Measurements from ENCODE around the gene EZH1. TPM values are rescaled to one million over a fixed set of nuclear protein-coding genes. Genes with fewer than 3 reads are reported as not detected.

The EZH1 gene
- total and polyA plus RNA-seq, 10 of the 15 experiments (the other 5 are each of a cell fraction or from before 2014, with no cell fraction given), result 6.1 to 43.3 (median 16.8) TPM

GRCh38 chr17:42725143-42725542 lies 19.7 kb downstream of the EZH1 start:
- no TSS peak for BruUV-seq (replicated peaks)

GRCh38 chr17:42723636-42724035 lies 21.2 kb downstream of the EZH1 start:
- ATAC-seq (no peak), FAIRE-seq (no peak), DNase-seq (ENCODE audit: low read depth, low spot score) (no peak)
- CTCF ChIA-PET, result interaction anchor here (1.8 to 7.3 kb wide), 3 partner anchors 12 to 145 kb away, joined by 7 to 130 read pairs (median 11); partner anchors contain the start of genes PSMC3IP and RAMP2
- Histone ChIP-seq H3K36me3 (ENCODE audit: control insufficient read depth in 2 of 2, insufficient read depth in 2 of 2, low read length in 1 of 2) (peaks cover 3 to 11% of the 10 kb centered on the region in 2 experiments), H2AFZ (ENCODE audit: control insufficient read depth, low read depth, low read length) (no peak overlapping the region), H3K4me3 (no peak overlapping the region), H3K27me3 (replicated peaks in 1 of 2; ENCODE audit: control insufficient read depth in 2 of 2, insufficient read depth in 2 of 2, low read length in 1 of 2) (no peaks in the 10 kb centered on the region), H3K4me1 (ENCODE audit: control insufficient read depth, insufficient read depth, low read length) (no peaks in the 10 kb centered on the region), H3K27ac (ENCODE audit: control insufficient read depth, insufficient read depth) (no peak overlapping the region), H3K4me2 (ENCODE audit: control insufficient read depth, insufficient read depth) (no peak overlapping the region), H4K20me1 (ENCODE audit: control insufficient read depth, insufficient read depth) (no peaks in the 10 kb centered on the region), H3K9ac (ENCODE audit: control insufficient read depth, insufficient read depth, low read length) (no peak overlapping the region), H3K79me2 (ENCODE audit: control insufficient read depth, insufficient read depth, low read length) (no peaks in the 10 kb centered on the region), H3K9me3 (replicated peaks; ENCODE audit: control insufficient read depth, insufficient read depth, low read length) (no peaks in the 10 kb centered on the region)
- SMC1A ChIA-PET (ENCODE audit: uncharacterized antibody, unreplicated experiment), result interaction anchor here (1.4 to 2.4 kb wide), 2 partner anchors 40 to 101 kb away, joined by 3 to 10 read pairs; partner anchors contain the start of gene BECN1
- RAD21 ChIA-PET (ENCODE audit: unreplicated experiment), result interaction anchor here (1.6 kb wide), 1 partner anchor 40 kb away, joined by 7 read pairs; no protein-coding TSS in a partner anchor
- BruUV-seq (replicated peaks), result TSS peak; percentile 42
- intact Hi-C loops (cut with micrococcal nuclease; ENCODE audit: unreplicated experiment), result no loop called here
- POLR2A ChIA-PET, result no interaction called here
- 96% methylated on average over 3 of the region's 3 CpGs for WGBS (ENCODE audit: insufficient coverage, insufficient replicate concordance, low lambda C conversion rate, missing lambda C conversion rate)
- in situ Hi-C loops (cut with MboI), result loop anchor here (10.0 kb wide), 1 partner anchor 211 kb away; no protein-coding TSS in a partner anchor
- TF ChIP-seq ZZZ3 (IDR thresholded peaks at IDR 0.05; ENCODE audit: control insufficient read depth, insufficient read length, low read depth), result no peak
- no peak for TF ChIP-seq CBFB (IDR thresholded peaks at IDR 0.05; ENCODE audit: low read depth)
- no peak for TF ChIP-seq RBBP5 (conservative IDR thresholded peaks at IDR 0.05)
- no peak for TF ChIP-seq CEBPZ (IDR thresholded peaks at IDR 0.05; ENCODE audit: low read depth, low read length)
- TF ChIP-seq ZSCAN29 (IDR thresholded peaks at IDR 0.05), result no peak
- no peak for TF ChIP-seq RFX5 (IDR thresholded peaks at IDR 0.05; ENCODE audit: low read depth, low read length)
- TF ChIP-seq STAT3 (IDR thresholded peaks at IDR 0.05; ENCODE audit: low read depth, low read length), result no peak
- TF ChIP-seq CHD1 (IDR thresholded peaks at IDR 0.05; ENCODE audit: low read depth, low read length), result no peak
- no peak for TF ChIP-seq BRCA1 (IDR thresholded peaks at IDR 0.05; ENCODE audit: low read depth, low read length)
- TF ChIP-seq TCF7 (IDR thresholded peaks at IDR 0.05; ENCODE audit: borderline replicate concordance), result no peak

More at GRCh38 chr17:42725143-42725542, 19.7 kb downstream of the EZH1 start:
- TF ChIP-seq ZNF24 (IDR thresholded peaks at IDR 0.05) (no peak), MYB (IDR thresholded peaks at IDR 0.05; ENCODE audit: borderline replicate concordance, low read depth, low read length) (no peak), BCL3 (IDR thresholded peaks at IDR 0.05; ENCODE audit: borderline replicate concordance, insufficient read depth, low read depth, low read length, poor library complexity, severe bottlenecking) (peak; percentile 39)
- Histone ChIP-seq H3K4me2 (ENCODE audit: control insufficient read depth, insufficient read depth) (no peak overlapping the region), H3K4me1 (ENCODE audit: control insufficient read depth, insufficient read depth, low read length) (no peaks in the 10 kb centered on the region), H3K36me3 (ENCODE audit: control insufficient read depth in 2 of 2, insufficient read depth in 2 of 2, low read length in 1 of 2) (peaks cover 3 to 11% of the 10 kb centered on the region in 2 experiments), H3K27me3 (replicated peaks in 1 of 2; ENCODE audit: control insufficient read depth in 2 of 2, insufficient read depth in 2 of 2, low read length in 1 of 2) (no peaks in the 10 kb centered on the region), H3K4me3 (no peak overlapping the region), H2AFZ (ENCODE audit: control insufficient read depth, low read depth, low read length) (no peak overlapping the region), H3K9ac (ENCODE audit: control insufficient read depth, insufficient read depth, low read length) (no peak overlapping the region), H3K79me2 (ENCODE audit: control insufficient read depth, insufficient read depth, low read length) (no peaks in the 10 kb centered on the region), H4K20me1 (ENCODE audit: control insufficient read depth, insufficient read depth) (no peaks in the 10 kb centered on the region), H3K27ac (ENCODE audit: control insufficient read depth, insufficient read depth) (no peak overlapping the region), H3K9me3 (replicated peaks; ENCODE audit: control insufficient read depth, insufficient read depth, low read length) (no peaks in the 10 kb centered on the region)
- ChIA-PET CTCF (interaction anchor here (1.0 to 3.7 kb wide), 5 partner anchors 35 to 147 kb away, joined by 3 to 21 read pairs (median 6); partner anchors contain the start of genes BECN1 and RAMP2), POLR2A (interaction anchor here (1.0 kb wide), 1 partner anchor 18 kb away, joined by 4 read pairs; no protein-coding TSS in a partner anchor), RAD21 (ENCODE audit: unreplicated experiment) (interaction anchor here (1.2 to 1.6 kb wide), 2 partner anchors 38 to 99 kb away, joined by 3 to 7 read pairs; partner anchors contain the start of gene BECN1), SMC1A (ENCODE audit: uncharacterized antibody, unreplicated experiment) (interaction anchor here (1.0 to 2.5 kb wide), 3 partner anchors 11 to 39 kb away, joined by 3 to 8 read pairs (median 4); no protein-coding TSS in a partner anchor)
- DNase-seq (ENCODE audit: low read depth, low spot score), result no peak
- in situ Hi-C loops (cut with MboI) (loop anchor here (10.0 kb wide), 1 partner anchor 210 kb away; no protein-coding TSS in a partner anchor), intact Hi-C loops (cut with micrococcal nuclease; ENCODE audit: unreplicated experiment) (no loop called here)
- no peak for FAIRE-seq
- WGBS (ENCODE audit: insufficient coverage, insufficient replicate concordance, low lambda C conversion rate, missing lambda C conversion rate), result 98% methylated on average over 6 of the region's 6 CpGs
- no peak for ATAC-seq

All from GM12878 (cell line).